Upper lobe of left lung (tissue), 6 donors: ENCODE measurements around the gene HSPB1. TPM values are rescaled to one million over a fixed set of nuclear protein-coding genes. Genes with fewer than 3 reads are reported as not detected.
"Not testable (repeated sequence)": the region's sequence is repeated elsewhere in the genome, so short reads cannot be mapped to it uniquely, and the experiment has no call there.

ENCODE experiments used
- ATAC-seq, 2 donors: fragments of 200-7000 bp; cut with Tn5 transposase; one replicate each; pipeline ENCODE4 v1.9.1; 2022; ENCODE audit warnings: mild to moderate bottlenecking in 2 of 2, moderate library complexity in 2 of 2; ENCODE audit not compliant: low FRiP score in 2 of 2
- DNase-seq, 2 donors: peaks; one replicate each; pipeline ENCODE4 v3.0.0-alpha.2; 2019 to 2020
- H3K27ac ChIP-seq, 4 donors: fragments of 200-600 bp; sonication (generic); one replicate each; pipeline ENCODE4 v1.5.1; 2016 to 2019
- H3K27me3 ChIP-seq, 4 donors: fragments of 200-600 bp; sonication (generic); one replicate each; pipeline ENCODE4 v1.5.1; 2017 to 2019
- H3K36me3 ChIP-seq, 4 donors: fragments of 200-600 bp; sonication (generic); one replicate each; pipeline ENCODE4 v1.5.1; 2016 to 2019
- H3K4me1 ChIP-seq, 4 donors: fragments of 200-600 bp; sonication (generic); one replicate each; pipeline ENCODE4 v1.5.1; 2018 to 2019
- H3K4me3 ChIP-seq, 4 donors: fragments of 200-600 bp; sonication (generic); one replicate each; pipeline ENCODE4 v1.5.1; 2017 to 2019; ENCODE audit warnings: mild to moderate bottlenecking in 2 of 4, moderate library complexity in 1 of 4
- H3K9me3 ChIP-seq, 4 donors: fragments of 200-600 bp; sonication (generic); one replicate each; pipeline ENCODE4 v1.5.1; 2018 to 2019
- EP300 ChIP-seq, 4 donors: sonication (generic); formaldehyde crosslinking; IDR thresholded peaks; one replicate each; pipeline ENCODE4 v1.5.1; 2017; ENCODE audit warnings: antibody characterized with exemption in 4 of 4, control low read depth in 2 of 4
- POLR2A ChIP-seq, 4 donors: fragments of 450-650 bp; IDR thresholded peaks; one replicate each; pipeline ENCODE4 v1.5.1; 2016 to 2017; ENCODE audit warnings: antibody characterized with exemption in 4 of 4, mild to moderate bottlenecking in 2 of 4
- POLR2AphosphoS5 ChIP-seq, 2 donors: sonication (generic); formaldehyde crosslinking; IDR thresholded peaks; one replicate each; pipeline ENCODE4 v1.5.1; 2017; ENCODE audit warnings: antibody characterized with exemption in 2 of 2
- WGBS, 2 donors: methylation state at CpG; one replicate each; pipeline ENCODE4 v1.1.5; 2017 to 2018; 5-methylcytosine and 5-hydroxymethylcytosine counted together
- total RNA-seq, 6 donors: library from RNA; depleted of rRNA in 4 of 6; stranded (reverse); fragments of >200 nt in 4 of 6; gene quantifications; one replicate each; pipeline versions ENCODE4 v1.1.0 to v1.2.1, GENCODE V29; 2016 to 2021
- TF ChIP-seq, protein P1 (sequence below), 6 experiments: fragments of 450-650 bp in 4 of 6; fragments of 200-600 bp in 2 of 6; sonication (generic) in 2 of 6; IDR thresholded peaks; one replicate each; pipeline ENCODE4 v1.5.1; 2016 to 2019; ENCODE audit warnings: antibody characterized with exemption in 6 of 6
- donor health status: DM: no; HTN: no; CAD: no; lungs with moderate emphysema.
- donor health status: DM: no; HTN: yes; CAD: no; lungs with severe emphysema.

Gene HSPB1
- total RNA-seq, 6 donors from 2014 or later, result 164 to 703 (median 300) TPM

DNA sequence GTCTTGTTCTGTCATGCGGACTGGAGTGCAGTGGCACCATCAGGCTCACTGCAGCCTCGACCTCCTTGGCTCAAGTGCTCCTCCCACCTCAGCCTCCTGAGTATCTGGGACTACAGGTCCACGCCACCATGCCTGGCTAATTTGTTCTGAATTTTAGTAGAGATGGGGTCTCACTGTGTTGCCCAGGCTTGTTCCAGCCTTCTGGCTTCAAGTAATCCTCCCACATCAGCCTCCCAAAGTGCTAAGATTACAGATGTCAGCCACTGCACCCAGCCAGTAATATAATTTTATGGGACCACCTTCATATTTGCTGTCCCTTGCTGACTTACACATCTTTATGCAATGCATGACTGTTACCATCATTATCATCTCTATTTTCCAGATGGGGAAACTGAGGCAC lies 1.5 kb upstream of the HSPB1 start:
- no peak for DNase-seq
- H3K9me3 ChIP-seq, result no peaks in the 10 kb centered on the region
- peaks cover 0 to 4% (median 0%) of the 10 kb centered on the region in 4 donors for H3K36me3 ChIP-seq
- H3K4me1 ChIP-seq, result peaks cover 26 to 54% (median 36%) of the 10 kb centered on the region in 4 donors
- no peaks in the 10 kb centered on the region for H3K27me3 ChIP-seq
- ATAC-seq, result no peak
- H3K4me3 ChIP-seq, result no peak overlapping the region
- peak overlapping the region in 1 of 4 donors; percentile 97 for H3K27ac ChIP-seq
- no peak for TF ChIP-seq EP300 (IDR thresholded peaks at IDR 0.05)
- TF ChIP-seq POLR2AphosphoS5 (IDR thresholded peaks at IDR 0.05), result no peak
- no peak for TF ChIP-seq POLR2A (IDR thresholded peaks at IDR 0.05)
- TF ChIP-seq, protein P1, sequence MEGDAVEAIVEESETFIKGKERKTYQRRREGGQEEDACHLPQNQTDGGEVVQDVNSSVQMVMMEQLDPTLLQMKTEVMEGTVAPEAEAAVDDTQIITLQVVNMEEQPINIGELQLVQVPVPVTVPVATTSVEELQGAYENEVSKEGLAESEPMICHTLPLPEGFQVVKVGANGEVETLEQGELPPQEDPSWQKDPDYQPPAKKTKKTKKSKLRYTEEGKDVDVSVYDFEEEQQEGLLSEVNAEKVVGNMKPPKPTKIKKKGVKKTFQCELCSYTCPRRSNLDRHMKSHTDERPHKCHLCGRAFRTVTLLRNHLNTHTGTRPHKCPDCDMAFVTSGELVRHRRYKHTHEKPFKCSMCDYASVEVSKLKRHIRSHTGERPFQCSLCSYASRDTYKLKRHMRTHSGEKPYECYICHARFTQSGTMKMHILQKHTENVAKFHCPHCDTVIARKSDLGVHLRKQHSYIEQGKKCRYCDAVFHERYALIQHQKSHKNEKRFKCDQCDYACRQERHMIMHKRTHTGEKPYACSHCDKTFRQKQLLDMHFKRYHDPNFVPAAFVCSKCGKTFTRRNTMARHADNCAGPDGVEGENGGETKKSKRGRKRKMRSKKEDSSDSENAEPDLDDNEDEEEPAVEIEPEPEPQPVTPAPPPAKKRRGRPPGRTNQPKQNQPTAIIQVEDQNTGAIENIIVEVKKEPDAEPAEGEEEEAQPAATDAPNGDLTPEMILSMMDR (IDR thresholded peaks at IDR 0.05), result no peak
- WGBS, 2 donors, result 88 to 94% methylated on average over 3 of the region's 3 CpGs

DNA sequence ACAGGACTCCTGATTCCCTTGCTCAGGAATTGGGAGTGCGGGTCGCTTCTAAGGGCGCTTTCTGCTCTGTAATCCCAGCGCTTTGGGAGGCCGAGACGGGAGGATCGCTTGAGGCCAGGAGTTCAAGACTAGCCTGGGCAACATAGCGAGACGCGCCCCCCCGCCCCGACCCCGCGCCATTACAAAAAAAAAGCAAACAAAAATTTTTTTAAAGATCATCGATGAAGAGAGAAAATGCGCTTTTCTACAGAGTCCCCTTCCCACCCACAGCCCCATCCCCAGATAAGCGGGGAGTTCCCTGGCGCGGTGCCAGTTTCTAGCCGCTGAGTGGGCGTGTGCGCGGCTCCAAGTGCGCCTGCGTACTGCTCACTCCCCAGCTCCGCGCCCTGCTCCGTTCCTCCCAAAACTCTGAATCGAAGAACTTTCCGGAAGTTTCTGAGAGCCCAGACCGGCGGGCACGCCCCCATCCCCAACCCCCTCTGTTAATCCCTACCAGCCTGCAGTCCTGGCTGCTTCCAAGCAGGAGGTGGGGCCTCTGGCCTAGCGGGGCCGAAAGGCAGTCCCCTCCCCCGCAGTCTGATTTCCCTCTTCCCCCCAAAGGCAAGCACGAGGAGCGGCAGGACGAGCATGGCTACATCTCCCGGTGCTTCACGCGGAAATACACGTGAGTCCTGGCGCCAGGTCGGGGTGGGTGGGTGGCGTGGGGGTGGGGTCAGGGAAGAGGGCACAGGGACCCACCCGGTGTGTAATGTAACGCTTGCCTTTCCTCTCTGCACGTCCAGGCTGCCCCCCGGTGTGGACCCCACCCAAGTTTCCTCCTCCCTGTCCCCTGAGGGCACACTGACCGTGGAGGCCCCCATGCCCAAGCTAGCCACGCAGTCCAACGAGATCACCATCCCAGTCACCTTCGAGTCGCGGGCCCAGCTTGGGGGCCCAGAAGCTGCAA lies 1.0 kb downstream of the HSPB1 start:
- TF ChIP-seq POLR2AphosphoS5 (IDR thresholded peaks at IDR 0.05), result peak; percentile 30 to 62
- TF ChIP-seq EP300 (IDR thresholded peaks at IDR 0.05), result no peak
- peak in 3 of 4 donors; percentile 27 to 48 (median 41) for TF ChIP-seq POLR2A (IDR thresholded peaks at IDR 0.05)
- WGBS, 2 donors, result 0 to 3% methylated on average over 46 to 54 of the region's 56 CpGs
- peaks cover 23 to 52% (median 34%) of the 10 kb centered on the region in 4 donors for H3K4me1 ChIP-seq
- peaks cover 0 to 4% (median 0%) of the 10 kb centered on the region in 4 donors for H3K36me3 ChIP-seq
- DNase-seq, result peak; percentile 89 to 91
- H3K27me3 ChIP-seq, result no peaks in the 10 kb centered on the region
- ATAC-seq, result peak; percentile 83
- no peaks in the 10 kb centered on the region for H3K9me3 ChIP-seq
- H3K4me3 ChIP-seq, result peak overlapping the region; percentile 52 to 93 (median 90)
- H3K27ac ChIP-seq, result peak overlapping the region; percentile 92 to 98 (median 96)

DNA sequence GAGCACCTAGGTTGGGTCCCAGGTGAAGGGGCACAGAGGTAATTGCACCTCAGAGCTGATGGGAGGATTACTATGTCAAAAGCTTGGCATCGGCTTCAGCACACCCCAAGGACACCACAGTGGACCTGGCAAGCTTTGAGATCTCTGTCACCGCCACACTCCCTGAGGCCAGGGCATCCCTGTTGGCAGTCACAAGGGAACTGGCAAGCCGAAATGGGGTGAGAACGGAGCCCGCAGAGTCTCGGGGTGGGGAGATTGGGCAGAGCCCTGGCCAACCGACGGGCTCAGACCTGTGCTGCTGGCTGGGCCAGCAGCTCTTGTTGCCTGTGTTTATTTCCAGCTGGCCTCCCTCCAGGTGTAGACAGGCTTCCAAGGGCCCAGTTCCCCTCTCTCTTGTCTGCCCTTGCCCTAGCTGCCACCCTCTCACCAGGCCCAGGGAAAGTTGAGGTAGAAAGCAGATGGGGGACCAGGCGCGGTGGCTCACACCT lies 2.5 kb downstream of the HSPB1 start:
- ATAC-seq (peak in 1 of 2 donors; percentile 19), DNase-seq (peak in 1 of 2 donors; percentile 78)
- H3K36me3 ChIP-seq, result peaks cover 0 to 4% (median 0%) of the 10 kb centered on the region in 4 donors
- peak overlapping the region in 3 of 4 donors; percentile 96 to 98 (median 97) for H3K27ac ChIP-seq
- H3K27me3 ChIP-seq, result no peaks in the 10 kb centered on the region
- no peak overlapping the region for H3K4me3 ChIP-seq
- H3K9me3 ChIP-seq, result no peaks in the 10 kb centered on the region
- H3K4me1 ChIP-seq, result peaks cover 22 to 48% (median 34%) of the 10 kb centered on the region in 4 donors
- TF ChIP-seq EP300 (IDR thresholded peaks at IDR 0.05) (no peak), POLR2A (IDR thresholded peaks at IDR 0.05) (peak in 1 of 4 donors; percentile 26)
- 36 to 62% methylated on average over 8 to 10 of the region's 10 CpGs for WGBS, 2 donors

DNA sequence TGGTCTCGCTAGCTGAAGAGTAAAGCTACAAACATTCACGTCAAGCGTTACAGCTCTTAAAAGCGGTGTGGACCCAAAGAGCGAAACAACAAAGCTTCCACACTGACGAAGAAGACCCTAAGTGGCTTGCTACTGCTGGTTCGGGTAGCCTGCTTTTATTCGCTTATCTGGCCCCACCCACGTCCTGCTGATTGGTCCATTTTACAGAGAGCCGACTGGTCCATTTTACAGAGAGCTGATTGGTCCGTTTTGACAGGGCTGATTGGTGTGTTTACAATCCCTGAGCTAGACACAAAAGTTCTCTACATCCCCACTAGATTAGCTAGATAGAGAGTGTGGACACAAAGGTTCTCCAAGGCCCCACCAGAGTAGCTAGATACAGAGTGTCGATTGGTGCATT lies 6.4 kb downstream of the HSPB1 start:
- H3K4me3 ChIP-seq, ATAC-seq: not testable (repeated sequence)

DNA sequence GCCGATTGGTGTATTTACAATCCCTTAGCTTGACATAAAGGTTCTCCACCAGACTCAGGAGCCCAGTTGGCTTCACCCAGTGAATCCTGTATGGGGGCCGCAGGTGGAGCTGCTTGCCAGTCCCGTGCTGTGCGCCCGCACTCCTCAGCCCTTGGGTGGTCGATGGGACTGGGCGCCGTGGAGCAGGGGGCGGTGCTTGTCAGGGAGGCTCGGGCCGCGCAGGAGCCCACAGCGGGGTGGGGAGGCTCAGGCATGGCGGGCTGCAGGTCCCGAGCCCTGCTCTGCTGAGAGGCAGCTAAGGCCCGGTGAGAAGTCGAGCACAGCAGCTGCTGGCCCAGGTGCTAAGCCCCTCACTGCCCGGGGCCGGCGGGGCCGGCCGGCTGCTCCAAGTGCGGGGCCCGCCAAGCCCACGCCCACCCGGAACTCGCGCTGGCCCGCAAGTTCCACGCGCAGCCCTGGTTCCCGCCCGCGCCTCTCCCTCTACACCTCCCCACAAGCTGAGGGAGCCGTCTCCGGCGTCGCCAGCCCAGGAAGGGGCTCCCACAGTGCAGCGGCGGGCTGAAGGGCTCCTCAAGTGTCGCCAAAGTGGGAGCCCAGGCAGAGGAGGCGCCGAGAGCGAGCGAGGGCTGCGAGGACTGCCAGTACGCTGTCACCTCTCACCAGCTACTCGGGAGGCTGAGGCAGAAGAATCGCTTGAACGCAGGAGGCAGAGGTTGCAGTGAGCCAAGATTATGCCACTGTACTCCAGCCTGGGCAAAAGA lies 7.0 kb downstream of the HSPB1 start:
- not testable (repeated sequence) for H3K27ac ChIP-seq, H3K27me3 ChIP-seq, H3K4me3 ChIP-seq, H3K36me3 ChIP-seq, H3K9me3 ChIP-seq, ATAC-seq
- DNase-seq, result peak in 1 of 2 donors; percentile 78
- 93 to 98% methylated on average over 22 to 37 of the region's 50 CpGs for WGBS, 2 donors
- peaks cover 12 to 28% (median 20%) of the 10 kb centered on the region in 4 donors for H3K4me1 ChIP-seq

More for the DNA sequence above, 6.4 kb downstream of the HSPB1 start:
- H3K36me3 ChIP-seq, H3K27ac ChIP-seq, DNase-seq, H3K27me3 ChIP-seq, H3K9me3 ChIP-seq: not testable (repeated sequence)
- peaks cover 15 to 32% (median 25%) of the 10 kb centered on the region in 4 donors for H3K4me1 ChIP-seq
- WGBS, 2 donors, result 87% methylated on average over 12 of the region's 12 CpGs

DNA sequence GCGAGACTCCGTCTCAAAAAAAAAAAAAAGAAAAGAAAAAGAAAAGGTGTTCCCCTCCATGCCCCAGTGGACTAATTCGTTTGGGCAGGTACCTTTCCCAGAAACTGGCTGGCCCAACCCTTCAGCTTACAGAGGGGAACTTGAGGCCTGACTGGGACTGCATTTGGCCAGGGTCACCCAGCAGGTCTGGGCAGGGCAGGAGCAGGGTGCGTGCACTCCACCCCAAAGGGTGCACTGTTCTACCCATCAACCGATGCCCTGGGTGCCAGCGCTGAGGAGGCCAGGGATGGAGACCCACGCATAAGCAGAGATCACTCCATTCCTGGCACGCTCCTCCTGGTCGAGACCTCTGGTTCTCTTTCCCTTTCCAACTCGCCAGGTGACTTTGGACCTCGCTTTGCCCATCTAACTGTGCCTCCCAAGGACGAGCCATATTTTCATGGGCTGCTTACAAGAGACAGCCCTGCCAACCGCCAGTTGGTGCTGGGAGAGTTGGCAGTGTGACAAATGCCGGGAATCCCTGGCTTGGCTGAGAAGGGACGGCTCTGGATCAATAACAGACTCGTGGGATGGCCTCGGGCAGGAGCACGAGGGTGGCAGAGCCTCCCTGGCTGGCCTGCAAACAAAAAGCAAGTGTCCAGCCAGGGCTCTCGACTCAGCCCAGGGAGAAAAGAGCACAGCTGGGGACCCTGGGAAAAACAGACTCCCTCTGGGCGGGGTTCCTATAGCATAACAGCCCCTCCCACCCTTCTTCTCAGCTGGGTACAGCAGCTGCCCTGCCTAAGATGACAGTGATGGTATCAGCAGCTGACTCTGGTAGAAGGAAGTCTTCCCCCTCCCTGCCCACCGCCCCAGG lies 7.9 kb downstream of the HSPB1 start:
- TF ChIP-seq POLR2AphosphoS5 (IDR thresholded peaks at IDR 0.05) (no peak), POLR2A (IDR thresholded peaks at IDR 0.05) (no peak), EP300 (IDR thresholded peaks at IDR 0.05) (no peak)
- TF ChIP-seq, protein P1 (IDR thresholded peaks at IDR 0.05), result no peak
- no peak for ATAC-seq

DNA sequence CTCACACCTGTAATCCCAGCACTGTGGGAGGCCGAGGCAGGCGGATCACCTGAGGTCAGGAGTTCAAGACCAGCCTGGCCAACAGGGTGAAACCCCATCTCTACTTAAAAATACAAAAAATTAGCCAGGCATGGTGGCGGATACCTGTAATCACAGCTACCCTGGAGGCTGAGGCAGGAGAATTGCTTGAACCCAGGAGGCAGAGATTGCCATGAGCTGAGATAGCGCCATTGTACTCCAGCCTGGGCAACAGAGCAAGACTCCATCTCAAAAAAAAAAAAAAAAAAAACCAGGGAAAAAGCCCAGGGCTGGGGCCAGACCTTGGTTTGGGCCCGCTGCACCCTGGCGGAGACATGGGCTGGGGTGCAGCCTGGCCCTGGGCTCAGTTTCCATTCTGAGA lies 9.4 kb downstream of the HSPB1 start:
- WGBS, 2 donors, result 97 to 100% methylated on average over 6 of the region's 6 CpGs
- peaks cover 5 to 12% (median 9%) of the 10 kb centered on the region in 4 donors for H3K4me1 ChIP-seq
- H3K4me3 ChIP-seq, H3K9me3 ChIP-seq, H3K36me3 ChIP-seq, ATAC-seq, DNase-seq, H3K27ac ChIP-seq, H3K27me3 ChIP-seq: not testable (repeated sequence)

More for the DNA sequence above, 7.9 kb downstream of the HSPB1 start:
- Histone ChIP-seq H3K27ac (no peak overlapping the region), H3K9me3 (no peaks in the 10 kb centered on the region), H3K36me3 (no peaks in the 10 kb centered on the region), H3K4me3 (no peak overlapping the region), H3K4me1 (peaks cover 9 to 21% (median 15%) of the 10 kb centered on the region in 4 donors), H3K27me3 (no peaks in the 10 kb centered on the region)
- WGBS, 2 donors, result 72 to 73% methylated on average over 16 to 21 of the region's 21 CpGs
- DNase-seq, result no peak
